ENCODE results near the gene NUP54. TPM values are rescaled to one million over a fixed set of nuclear protein-coding genes. Genes with fewer than 3 reads are reported as not detected.

The NUP54 gene
- total and polyA plus RNA-seq, 9 of the 15 experiments (the other 6 are each of a cell fraction or from before 2014, with no cell fraction given) = 29.6 to 115 (median 67.7) TPM

DNA sequence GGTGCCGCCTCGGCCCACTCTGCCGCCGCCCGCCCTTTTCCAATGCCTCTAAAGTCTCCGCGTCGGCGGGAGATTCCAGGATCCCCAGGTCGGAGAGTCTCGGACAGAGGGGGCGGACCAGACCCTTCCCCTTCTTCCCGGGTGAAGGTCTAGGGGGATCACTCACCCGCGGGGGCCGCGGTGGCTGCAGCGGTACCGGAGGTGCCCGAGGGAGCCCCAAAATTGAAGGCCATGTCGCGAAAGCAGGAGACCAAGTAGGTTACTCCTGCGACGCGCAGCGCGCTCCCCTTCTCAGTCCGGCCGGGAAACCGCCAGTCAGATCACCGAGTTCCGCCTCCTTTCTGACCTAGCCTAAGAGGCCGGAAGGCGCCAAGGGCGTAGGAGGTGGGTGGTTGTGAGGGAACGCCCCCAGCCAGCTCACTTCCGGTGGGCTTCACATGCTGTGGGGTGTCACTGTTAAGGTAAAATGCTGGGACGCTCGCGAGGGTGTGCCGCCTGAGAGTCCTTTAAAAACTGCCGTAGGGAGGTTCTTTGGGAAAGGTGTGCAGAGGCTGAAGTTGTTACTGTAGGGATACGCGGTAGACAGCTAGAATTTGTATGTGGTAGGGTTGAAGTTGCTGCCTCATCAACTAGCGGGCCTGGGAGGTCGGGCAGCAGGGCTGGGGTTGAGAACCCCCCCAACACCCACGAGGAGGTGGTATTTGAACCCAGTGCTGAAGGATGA lies at the start of gene NUP54 (continued):
- TF ChIP-seq TAF7 (tag; IDR thresholded peaks at IDR 0.05) = peak; percentile 92
- TF ChIP-seq MTA3 (IDR thresholded peaks at IDR 0.05; ENCODE audit: borderline replicate concordance) = peak; percentile 91
- TF ChIP-seq XRCC4 (IDR thresholded peaks at IDR 0.05; ENCODE audit: extremely low read depth, insufficient read depth, insufficient read length) = no peak
- peak; percentile 51 to 83; a peak in 2 of 4 replicates for TF ChIP-seq UBTF (IDR thresholded peaks at IDR 0.05; ENCODE audit: borderline replicate concordance in 1 of 2, low read depth in 2 of 2, low read length in 2 of 2)
- TF ChIP-seq EP400 (IDR thresholded peaks at IDR 0.05) = peak; percentile 96
- TF ChIP-seq, protein P1, sequence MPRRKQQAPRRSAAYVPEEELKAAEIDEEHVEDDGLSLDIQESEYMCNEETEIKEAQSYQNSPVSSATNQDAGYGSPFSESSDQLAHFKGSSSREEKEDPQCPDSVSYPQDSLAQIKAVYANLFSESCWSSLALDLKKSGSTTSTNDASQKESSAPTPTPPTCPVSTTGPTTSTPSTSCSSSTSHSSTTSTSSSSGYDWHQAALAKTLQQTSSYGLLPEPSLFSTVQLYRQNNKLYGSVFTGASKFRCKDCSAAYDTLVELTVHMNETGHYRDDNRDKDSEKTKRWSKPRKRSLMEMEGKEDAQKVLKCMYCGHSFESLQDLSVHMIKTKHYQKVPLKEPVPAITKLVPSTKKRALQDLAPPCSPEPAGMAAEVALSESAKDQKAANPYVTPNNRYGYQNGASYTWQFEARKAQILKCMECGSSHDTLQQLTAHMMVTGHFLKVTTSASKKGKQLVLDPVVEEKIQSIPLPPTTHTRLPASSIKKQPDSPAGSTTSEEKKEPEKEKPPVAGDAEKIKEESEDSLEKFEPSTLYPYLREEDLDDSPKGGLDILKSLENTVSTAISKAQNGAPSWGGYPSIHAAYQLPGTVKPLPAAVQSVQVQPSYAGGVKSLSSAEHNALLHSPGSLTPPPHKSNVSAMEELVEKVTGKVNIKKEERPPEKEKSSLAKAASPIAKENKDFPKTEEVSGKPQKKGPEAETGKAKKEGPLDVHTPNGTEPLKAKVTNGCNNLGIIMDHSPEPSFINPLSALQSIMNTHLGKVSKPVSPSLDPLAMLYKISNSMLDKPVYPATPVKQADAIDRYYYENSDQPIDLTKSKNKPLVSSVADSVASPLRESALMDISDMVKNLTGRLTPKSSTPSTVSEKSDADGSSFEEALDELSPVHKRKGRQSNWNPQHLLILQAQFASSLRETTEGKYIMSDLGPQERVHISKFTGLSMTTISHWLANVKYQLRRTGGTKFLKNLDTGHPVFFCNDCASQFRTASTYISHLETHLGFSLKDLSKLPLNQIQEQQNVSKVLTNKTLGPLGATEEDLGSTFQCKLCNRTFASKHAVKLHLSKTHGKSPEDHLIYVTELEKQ (CRISPR knock-in tag; IDR thresholded peaks at IDR 0.05) = no peak
- TF ChIP-seq SIRT6 (IDR thresholded peaks at IDR 0.05; ENCODE audit: low read depth, low read length) = no peak
- TF ChIP-seq GABPB1 (CRISPR knock-in tag; IDR thresholded peaks at IDR 0.05) = peak; percentile 99
- TF ChIP-seq RB1 (IDR thresholded peaks at IDR 0.05; ENCODE audit: low read depth) = peak; percentile 87
- TF ChIP-seq RUNX1 (IDR thresholded peaks at IDR 0.05; ENCODE audit: low read depth) = peak; percentile 31; the same call in 1 of the 2 replicates
- TF ChIP-seq NEUROD1 (IDR thresholded peaks at IDR 0.05; ENCODE audit: borderline replicate concordance, low read depth, low read length, partially characterized antibody) = peak; percentile 89
- TF ChIP-seq IRF2 (CRISPR knock-in tag; IDR thresholded peaks at IDR 0.05) = no peak
- TF ChIP-seq ZNF561 (CRISPR knock-in tag; conservative IDR thresholded peaks at IDR 0.05) = no peak
- peak; percentile 87 for TF ChIP-seq HCFC1 (IDR thresholded peaks at IDR 0.05; ENCODE audit: low read depth, low read length)
- 0 out of 2 replicates have a peak, but pooled peaks have one; percentile 35 for TF ChIP-seq ZNF717 (CRISPR knock-in tag; IDR thresholded peaks at IDR 0.05)
- TF ChIP-seq SRSF1 (IDR thresholded peaks at IDR 0.05; ENCODE audit: low read depth, low read length) = 0 out of 2 replicates have a peak, but pooled peaks have one; percentile 65
- peak; percentile 95 for TF ChIP-seq RBBP5 (IDR thresholded peaks at IDR 0.05; ENCODE audit: borderline replicate concordance, insufficient read depth, low read length, poor library complexity, severe bottlenecking)
- TF ChIP-seq, protein P2, sequence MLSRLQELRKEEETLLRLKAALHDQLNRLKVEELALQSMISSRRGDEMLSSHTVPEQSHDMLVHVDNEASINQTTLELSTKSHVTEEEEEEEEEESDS (CRISPR knock-in tag; IDR thresholded peaks at IDR 0.05) = no peak
- no peak for TF ChIP-seq ATF2 (CRISPR knock-in tag; IDR thresholded peaks at IDR 0.05)
- TF ChIP-seq JUND (IDR thresholded peaks at IDR 0.05; ENCODE audit: borderline replicate concordance, low read depth, low read length) = peak; percentile 83
- no peak for TF ChIP-seq JUND (tag; IDR thresholded peaks at IDR 0.05; ENCODE audit: borderline replicate concordance, low read depth, low read length)

Data from K562 (cell line).